Nephron (organoid): ENCODE measurements around the gene CDKN1B.

Experiments used
- H3K27ac Mint-ChIP-seq, 3 experiments: 2 replicates each; pipeline ENCODE4 v1.8.0; 2020; ENCODE audit warnings: mixed read lengths in 3 of 3, mild to moderate bottlenecking in 2 of 3, moderate library complexity in 1 of 3
- H3K27me3 Mint-ChIP-seq: 2 replicates; pipeline ENCODE4 v1.8.0; 2021; ENCODE audit warnings: low read depth, mild to moderate bottlenecking, moderate library complexity, mixed read lengths
- H3K36me3 Mint-ChIP-seq: 2 replicates; pipeline ENCODE4 v1.8.0; 2020; ENCODE audit warnings: low read depth, mixed read lengths
- H3K4me1 Mint-ChIP-seq: 2 replicates; pipeline ENCODE4 v1.8.0; 2020; ENCODE audit warnings: mixed read lengths
- H3K4me3 Mint-ChIP-seq, 3 experiments: 2 replicates each; pipeline ENCODE4 v1.8.0; 2020; ENCODE audit warnings: mild to moderate bottlenecking in 3 of 3, mixed read lengths in 3 of 3, moderate library complexity in 2 of 3
- H3K9me3 Mint-ChIP-seq: 2 replicates; pipeline ENCODE4 v1.8.0; 2020; ENCODE audit warnings: mixed read lengths
- CTCF ChIP-seq, 3 experiments: fragments of 200-600 bp; sonication (generic); IDR thresholded peaks; one replicate each; pipeline ENCODE4 v1.5.0; 2021; ENCODE audit warnings: antibody characterized with exemption in 3 of 3; ENCODE audit not compliant: unreplicated experiment in 3 of 3

CDKN1B gene

DNA sequence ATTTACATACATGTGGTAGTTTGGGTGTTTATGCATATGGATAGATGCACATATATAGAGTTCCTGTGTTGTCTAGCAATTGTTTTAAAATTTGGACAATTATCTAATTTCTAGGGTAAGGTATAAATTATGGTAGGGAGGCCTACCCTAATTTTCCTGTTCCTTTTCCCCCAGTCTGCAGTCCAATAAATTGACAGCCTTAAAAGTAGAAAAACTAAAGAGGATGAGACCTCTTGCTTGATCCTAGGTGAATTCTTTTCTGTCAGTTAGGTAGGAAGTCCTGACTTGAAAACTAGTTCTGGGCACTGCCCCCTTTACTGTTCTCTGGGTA lies 2.1 kb upstream of the CDKN1B start:
- Mint-ChIP-seq H3K27me3 (peaks cover 44% of the 10 kb centered on the region), H3K9me3 (no peaks in the 10 kb centered on the region), H3K27ac (peak overlapping the region; percentile 89 to 93 (median 92)), H3K4me3 (peak overlapping the region; percentile 82 to 86 (median 86)), H3K36me3 (peaks cover 16% of the 10 kb centered on the region), H3K4me1 (peaks cover 44% of the 10 kb centered on the region)
- no peak for TF ChIP-seq CTCF (IDR thresholded peaks at IDR 0.05; ENCODE audit: unreplicated experiment in 3 of 3)

- Mint-ChIP-seq H3K9me3 (no peaks in the 10 kb centered on the region), H3K27me3 (peaks cover 46% of the 10 kb centered on the region), H3K36me3 (peaks cover 21% of the 10 kb centered on the region), H3K27ac (peak overlapping the region; percentile 89 to 93 (median 92)), H3K4me3 (peak overlapping the region; percentile 82 to 86 (median 86)), H3K4me1 (peaks cover 46% of the 10 kb centered on the region)
- TF ChIP-seq CTCF (IDR thresholded peaks at IDR 0.05; ENCODE audit: unreplicated experiment in 3 of 3), result no peak
These were observed 1.6 kb upstream of the CDKN1B start for GRCh38 chr12:12715459-12716150.

DNA sequence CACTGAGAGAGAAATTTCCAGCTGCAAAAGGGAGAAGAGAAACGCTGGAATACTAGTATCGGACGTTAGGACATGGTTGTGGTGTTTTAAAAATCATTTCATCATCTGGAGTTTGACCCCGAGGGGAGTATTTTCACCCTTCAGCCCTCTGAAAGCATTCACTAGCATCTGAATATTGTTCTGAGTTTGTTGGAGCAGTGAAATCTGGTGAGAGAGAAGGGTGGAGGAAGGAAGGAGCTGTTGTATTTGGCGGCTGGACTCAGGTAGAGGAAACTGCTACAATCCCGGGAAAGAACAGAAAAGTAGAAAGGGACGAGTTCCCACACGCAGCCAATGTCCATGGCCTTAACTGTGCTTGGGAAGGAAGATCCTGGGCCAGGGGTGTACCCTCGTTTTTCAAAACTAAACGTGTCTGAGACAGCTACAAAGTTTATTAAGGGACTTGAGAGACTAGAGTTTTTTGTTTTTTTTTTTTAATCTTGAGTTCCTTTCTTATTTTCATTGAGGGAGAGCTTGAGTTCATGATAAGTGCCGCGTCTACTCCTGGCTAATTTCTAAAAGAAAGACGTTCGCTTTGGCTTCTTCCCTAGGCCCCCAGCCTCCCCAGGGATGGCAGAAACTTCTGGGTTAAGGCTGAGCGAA lies 896 bp upstream of the CDKN1B start:
- no peaks in the 10 kb centered on the region for H3K9me3 Mint-ChIP-seq
- peak overlapping the region; percentile 89 to 93 (median 92) for H3K27ac Mint-ChIP-seq
- peak overlapping the region; percentile 82 to 86 (median 86) for H3K4me3 Mint-ChIP-seq
- H3K36me3 Mint-ChIP-seq, result peaks cover 28% of the 10 kb centered on the region
- peaks cover 52% of the 10 kb centered on the region for H3K4me1 Mint-ChIP-seq
- no peak for TF ChIP-seq CTCF (IDR thresholded peaks at IDR 0.05; ENCODE audit: unreplicated experiment in 3 of 3)
- peaks cover 53% of the 10 kb centered on the region for H3K27me3 Mint-ChIP-seq

- no peaks in the 10 kb centered on the region for H3K9me3 Mint-ChIP-seq
- peak overlapping the region; percentile 89 to 96 (median 95) for H3K27ac Mint-ChIP-seq
- peaks cover 52% of the 10 kb centered on the region for H3K4me1 Mint-ChIP-seq
- peaks cover 54% of the 10 kb centered on the region for H3K27me3 Mint-ChIP-seq
- peaks cover 34% of the 10 kb centered on the region for H3K36me3 Mint-ChIP-seq
- no peak for TF ChIP-seq CTCF (IDR thresholded peaks at IDR 0.05; ENCODE audit: unreplicated experiment in 3 of 3)
- H3K4me3 Mint-ChIP-seq, result peak overlapping the region; percentile 93 to 97 (median 96)
These were observed 615 bp downstream of the CDKN1B start for GRCh38 chr12:12717586-12718380.

DNA sequence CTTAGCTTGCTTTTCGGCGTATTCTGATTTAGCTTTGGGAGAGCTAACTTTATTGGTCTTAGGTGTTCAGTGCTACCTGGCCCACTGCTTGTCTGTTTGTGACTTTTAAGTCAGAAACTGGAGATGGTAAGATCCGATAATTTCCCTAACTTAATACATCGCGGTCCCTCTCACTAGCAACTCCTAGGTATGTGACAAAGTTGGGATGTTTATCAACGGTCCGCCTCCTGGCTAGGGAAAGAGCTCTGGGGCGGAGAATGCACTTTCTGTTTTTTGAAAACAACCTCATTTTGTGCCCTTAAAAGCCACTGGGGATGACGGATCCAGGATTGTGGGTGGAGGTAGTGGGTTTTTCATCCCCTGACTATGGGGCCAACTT lies 1.2 kb downstream of the CDKN1B start:
- Mint-ChIP-seq H3K9me3 (no peaks in the 10 kb centered on the region), H3K4me3 (peak overlapping the region; percentile 93 to 97 (median 96)), H3K27ac (peak overlapping the region; percentile 59 to 96 (median 69)), H3K36me3 (peaks cover 34% of the 10 kb centered on the region), H3K4me1 (peaks cover 55% of the 10 kb centered on the region), H3K27me3 (peaks cover 54% of the 10 kb centered on the region)
- TF ChIP-seq CTCF (IDR thresholded peaks at IDR 0.05; ENCODE audit: unreplicated experiment in 3 of 3), result no peak
